Measurements from ENCODE around the gene SNRNP70.

GRCh38 chr19:49069026-49069425 lies 16.2 kb upstream of the SNRNP70 start:
- TF ChIP-seq NFE2L1 (CRISPR knock-in tag; IDR thresholded peaks at IDR 0.05; ENCODE audit: borderline replicate concordance) (no peak), SIX1 (CRISPR knock-in tag; IDR thresholded peaks at IDR 0.05; ENCODE audit: borderline replicate concordance) (no peak), POLR2A (IDR thresholded peaks at IDR 0.05; ENCODE audit: insufficient read depth in 1 of 2, low read depth in 2 of 2, low read length in 2 of 2) (no peak), IRX3 (CRISPR knock-in tag; IDR thresholded peaks at IDR 0.05; ENCODE audit: borderline replicate concordance, low read depth) (no peak), SKI (IDR thresholded peaks at IDR 0.05; ENCODE audit: partially characterized antibody) (no peak), BHLHE40 (IDR thresholded peaks at IDR 0.05; ENCODE audit: low read length) (no peak), NFIC (IDR thresholded peaks at IDR 0.05; ENCODE audit: low read length) (no peak), RXRA (CRISPR knock-in tag; IDR thresholded peaks at IDR 0.05) (no peak)
- TF ChIP-seq, protein P1, sequence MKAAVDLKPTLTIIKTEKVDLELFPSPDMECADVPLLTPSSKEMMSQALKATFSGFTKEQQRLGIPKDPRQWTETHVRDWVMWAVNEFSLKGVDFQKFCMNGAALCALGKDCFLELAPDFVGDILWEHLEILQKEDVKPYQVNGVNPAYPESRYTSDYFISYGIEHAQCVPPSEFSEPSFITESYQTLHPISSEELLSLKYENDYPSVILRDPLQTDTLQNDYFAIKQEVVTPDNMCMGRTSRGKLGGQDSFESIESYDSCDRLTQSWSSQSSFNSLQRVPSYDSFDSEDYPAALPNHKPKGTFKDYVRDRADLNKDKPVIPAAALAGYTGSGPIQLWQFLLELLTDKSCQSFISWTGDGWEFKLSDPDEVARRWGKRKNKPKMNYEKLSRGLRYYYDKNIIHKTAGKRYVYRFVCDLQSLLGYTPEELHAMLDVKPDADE (CRISPR knock-in tag; IDR thresholded peaks at IDR 0.05): no peak
